Astrocyte of the spinal cord (primary cell): Measurements from ENCODE around the gene CCDC159.
"Not testable (repeated sequence)": the region's sequence is repeated elsewhere in the genome, so short reads cannot be mapped to it uniquely, and the experiment has no call there.

Experiments
- DNase-seq: peaks from one replicate; pipeline ENCODE4 v3.0.0; 2011; ENCODE audit warnings: low read depth, low spot score
- H3K4me3 ChIP-seq: 2 replicates; pipeline ENCODE4 v1.5.1; 2011; ENCODE audit warnings: low read depth, mild to moderate bottlenecking, low read length, moderate library complexity
- CTCF ChIP-seq: IDR thresholded peaks from 2 replicates; pipeline ENCODE4 v1.5.1; 2012; ENCODE audit warnings: low read depth, mild to moderate bottlenecking, low read length, inconsistent platforms
- in situ Hi-C: cut with HindIII; loops from 2 replicates; pipeline ENCODE4 v1.10.0; 2017; ENCODE audit warnings: low sequenced_read_pairs

The CCDC159 gene

GRCh38 chr19:11349171-11349570 is 2.9 kb downstream of the CCDC159 start:
- H3K4me3 ChIP-seq: no peak overlapping the region
- in situ Hi-C loops: no loop called here
- TF ChIP-seq CTCF: no peak
- DNase-seq: no peak

GRCh38 chr19:11354102-11354501 is 7.8 kb downstream of the CCDC159 start:
- in situ Hi-C loops: not testable (repeated sequence)

GRCh38 chr19:11355160-11356073 is 9.1 kb downstream of the CCDC159 start, which contains the start of gene PLPPR2:
PLPPR2 (plus strand) TSS chr19:11355432; CDS start chr19:11357674, 2,242 bp downstream.
- DNase-seq: peak; percentile 91
- in situ Hi-C loops: no loop called here
- peak within 1 kb of the TSS; percentile 65 for H3K4me3 ChIP-seq
- no peak for TF ChIP-seq CTCF

More at GRCh38 chr19:11354102-11354501, 7.8 kb downstream of the CCDC159 start:
- DNase-seq, H3K4me3 ChIP-seq: not testable (repeated sequence)

GRCh38 chr19:11356074-11356397 is 9.7 kb downstream of the CCDC159 start:
- no peak for TF ChIP-seq CTCF
- peak overlapping the region; percentile 65 for H3K4me3 ChIP-seq
- in situ Hi-C loops: no loop called here
- no peak for DNase-seq

- no peak for TF ChIP-seq CTCF
- DNase-seq: no peak
- H3K4me3 ChIP-seq: no peak overlapping the region
- in situ Hi-C loops: no loop called here
Measured at GRCh38 chr19:11356676-11357550, 10.6 kb downstream of the CCDC159 start.

- H3K4me3 ChIP-seq: no peak overlapping the region
- no peak for TF ChIP-seq CTCF
- in situ Hi-C loops: no loop called here
Measured at GRCh38 chr19:11359421-11359820, 13.1 kb downstream of the CCDC159 start.

More at GRCh38 chr19:11359421-11359820, 13.1 kb downstream of the CCDC159 start:
- DNase-seq: no peak
